T-helper 2 cell (primary cell): ENCODE measurements around the gene P2RY14.
"Not testable (repeated sequence)": the region's sequence is repeated elsewhere in the genome, so short reads cannot be mapped to it uniquely, and the experiment has no call there.

ENCODE experiments used
- DNase-seq, 5 experiments: peaks; one replicate each; pipeline versions ENCODE4 v3.0.0 to v3.0.0-alpha.2; 2012 to 2022

P2RY14 gene

DNA sequence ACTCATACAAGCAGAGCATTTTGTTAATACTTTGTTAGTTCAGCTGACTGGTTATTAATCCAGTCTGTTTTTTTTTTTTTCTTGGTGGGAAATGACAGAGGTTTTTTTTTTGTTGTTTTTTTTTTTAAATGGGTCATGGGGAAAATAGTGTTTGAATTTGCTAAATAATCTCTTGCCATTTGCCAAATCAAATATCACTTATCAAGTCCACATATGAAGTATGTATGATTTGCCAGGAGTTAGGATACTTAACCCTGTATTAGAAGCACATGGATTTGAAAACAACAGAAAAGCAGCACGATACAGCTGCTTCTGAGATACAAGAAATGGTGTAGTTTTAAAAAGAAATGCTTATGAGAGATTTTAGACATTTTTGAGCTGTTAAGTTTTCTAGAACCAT is 21.6 kb downstream of the P2RY14 start:
- no peak for DNase-seq

DNA sequence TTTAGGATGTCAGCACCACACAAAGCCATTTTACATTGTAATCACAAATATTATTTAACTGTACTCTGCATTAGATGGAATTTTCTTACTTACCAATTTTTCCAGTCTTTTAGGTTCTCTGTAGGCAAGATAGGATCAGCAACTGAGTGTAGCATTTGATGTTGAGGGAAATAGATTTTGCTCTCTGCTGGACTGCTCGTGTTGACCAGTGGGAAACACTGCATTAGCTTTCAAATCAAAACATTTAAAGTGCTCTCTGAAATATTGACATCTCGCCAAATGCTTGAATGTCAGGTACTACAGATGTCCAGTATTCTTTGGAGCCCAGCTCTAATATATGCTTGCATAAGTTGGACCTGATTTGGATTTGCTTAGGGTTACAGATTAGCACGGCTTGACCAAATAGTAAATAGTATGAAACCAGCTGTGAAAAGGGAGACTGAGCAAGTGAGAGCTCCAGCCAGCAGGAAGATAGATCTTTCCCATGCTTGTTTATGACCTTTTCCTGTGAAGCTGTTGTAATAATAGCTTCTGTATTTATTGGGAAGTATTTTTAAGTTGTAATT is 29.5 kb downstream of the P2RY14 start:
- DNase-seq = no peak

DNA sequence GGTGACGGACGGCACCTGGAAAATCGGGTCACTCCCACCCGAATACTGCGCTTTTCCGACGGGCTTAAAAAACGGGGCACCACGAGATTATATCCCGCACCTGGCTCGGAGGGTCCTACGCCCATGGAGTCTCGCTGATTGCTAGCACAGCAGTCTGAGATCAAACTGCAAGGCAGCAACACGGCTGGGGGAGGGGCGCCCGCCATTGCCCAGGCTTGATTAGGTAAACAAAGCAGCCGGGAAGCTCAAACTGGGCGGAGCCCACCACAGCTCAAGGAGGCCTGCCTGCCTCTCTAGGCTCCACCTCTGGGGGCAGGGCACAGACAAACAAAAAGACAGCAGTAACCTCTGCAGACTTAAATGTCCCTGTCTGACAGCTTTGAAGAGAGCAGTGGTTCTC is 36.3 kb downstream of the P2RY14 start:
- DNase-seq = not testable (repeated sequence)

DNA sequence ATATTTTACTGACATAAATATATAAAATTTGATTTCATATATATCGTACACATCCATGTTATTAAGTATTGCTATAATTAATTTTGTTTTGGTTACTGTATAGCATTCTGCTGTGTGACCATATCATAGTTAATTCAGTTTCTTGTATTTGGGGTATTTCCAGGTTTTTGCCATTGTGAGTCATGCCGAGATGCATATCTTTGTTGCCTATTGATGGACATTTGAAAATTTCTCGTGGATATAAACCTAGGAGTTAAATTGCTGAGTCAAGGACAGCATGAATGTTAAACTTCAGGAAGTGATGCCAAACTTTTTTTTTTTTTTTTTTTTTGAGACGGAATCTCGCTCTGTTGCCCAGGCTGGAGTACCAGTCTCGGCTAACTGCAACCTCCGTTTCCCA is 41.6 kb downstream of the P2RY14 start:
- no peak for DNase-seq

DNA sequence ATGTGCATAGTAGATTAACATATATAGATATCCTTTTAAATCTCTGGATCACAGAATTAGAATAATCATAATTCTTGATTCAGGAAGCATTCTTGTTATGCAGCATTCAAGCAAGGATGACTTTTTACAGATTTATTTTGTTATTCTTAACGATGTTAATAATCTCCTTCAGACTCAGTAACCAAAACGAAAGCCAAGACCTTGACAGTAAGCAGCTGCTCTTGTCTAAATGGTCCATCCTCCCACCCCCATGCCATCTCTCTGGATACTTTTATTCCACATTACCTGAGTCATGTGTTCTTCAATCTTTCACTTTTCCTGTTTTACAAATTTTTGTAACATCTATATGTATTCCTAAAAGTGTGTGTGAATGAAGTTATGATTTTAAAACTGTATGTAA is 42.0 kb downstream of the P2RY14 start:
- no peak for DNase-seq

DNA sequence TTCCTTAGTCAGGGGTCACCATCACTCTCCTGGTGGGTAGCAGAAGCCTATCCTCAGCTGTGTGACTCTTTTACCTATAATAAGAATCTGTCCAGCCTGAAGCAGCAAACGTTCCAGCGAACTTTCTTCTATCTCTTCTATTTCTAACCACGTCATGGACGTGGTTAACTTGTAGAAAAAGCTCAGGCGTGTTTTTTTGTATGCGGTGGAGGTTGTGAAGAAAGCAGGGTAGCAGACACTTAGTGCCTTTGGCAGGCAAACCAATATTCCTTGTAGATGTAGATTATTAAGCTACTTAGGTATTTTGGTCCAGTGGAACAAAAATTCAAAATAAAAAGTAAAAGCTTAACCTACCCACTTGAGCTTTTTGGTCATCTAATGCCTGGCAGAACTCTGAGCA is 43.5 kb downstream of the P2RY14 start:
- DNase-seq = peak in 1 of 5 experiments; percentile 12

DNA sequence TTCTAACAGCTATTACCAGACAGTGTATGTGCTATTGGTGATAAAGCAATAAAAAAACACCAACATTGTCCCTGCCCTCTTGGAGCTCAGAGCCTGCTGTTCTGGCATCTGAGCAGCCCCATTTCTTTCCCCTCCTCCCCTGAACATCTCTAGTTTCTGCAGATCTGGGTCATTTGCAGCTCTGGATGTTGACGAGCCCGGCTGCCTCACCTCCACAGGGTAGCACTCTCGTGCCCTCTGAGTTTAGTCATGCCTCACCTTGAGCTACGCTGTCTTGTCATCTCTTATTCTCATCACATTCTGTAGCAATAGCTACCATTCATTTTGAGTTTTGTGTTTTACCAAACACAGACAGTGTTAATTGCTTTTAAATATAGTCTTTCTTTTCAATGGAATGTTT is 45.4 kb downstream of the P2RY14 start:
- DNase-seq = no peak

DNA sequence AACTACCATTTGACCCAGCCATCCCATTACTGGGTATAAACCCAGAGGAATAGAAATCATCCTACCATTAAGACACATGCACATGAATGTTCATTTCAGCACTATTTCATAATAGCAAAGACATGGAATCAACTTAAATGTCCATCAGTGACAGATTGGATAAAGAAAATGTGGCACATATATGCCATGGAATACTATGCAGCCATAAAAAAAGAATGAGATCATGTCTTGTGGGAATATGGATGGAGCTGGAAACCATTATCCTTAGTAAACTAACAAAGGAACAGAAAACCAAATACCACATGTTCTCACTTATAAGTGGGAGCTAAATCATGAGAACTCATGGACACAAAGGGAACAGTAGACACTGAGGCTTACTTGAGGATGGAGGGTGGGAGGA is 45.9 kb downstream of the P2RY14 start:
- not testable (repeated sequence) for DNase-seq

DNA sequence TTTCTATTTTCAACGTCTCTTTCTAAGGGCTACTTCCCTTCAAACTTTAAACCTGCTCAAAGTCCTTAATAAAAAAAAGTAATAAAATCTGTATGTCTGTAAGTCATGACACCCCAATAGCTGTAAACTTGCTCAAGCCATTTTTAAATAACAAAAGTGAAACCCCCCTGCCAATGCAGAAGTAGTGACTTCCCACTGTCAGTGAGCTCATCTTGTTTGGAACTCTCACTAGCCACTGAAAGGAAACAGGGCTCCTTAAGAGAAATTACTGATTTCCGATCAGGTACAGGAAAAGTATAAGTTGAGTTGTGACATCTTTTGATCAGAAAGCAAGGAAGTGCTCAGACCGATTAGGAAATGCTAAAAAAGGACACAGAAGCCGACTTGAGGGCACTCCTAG is 47.7 kb downstream of the P2RY14 start:
- peak in 1 of 5 experiments; percentile 20 for DNase-seq

DNA sequence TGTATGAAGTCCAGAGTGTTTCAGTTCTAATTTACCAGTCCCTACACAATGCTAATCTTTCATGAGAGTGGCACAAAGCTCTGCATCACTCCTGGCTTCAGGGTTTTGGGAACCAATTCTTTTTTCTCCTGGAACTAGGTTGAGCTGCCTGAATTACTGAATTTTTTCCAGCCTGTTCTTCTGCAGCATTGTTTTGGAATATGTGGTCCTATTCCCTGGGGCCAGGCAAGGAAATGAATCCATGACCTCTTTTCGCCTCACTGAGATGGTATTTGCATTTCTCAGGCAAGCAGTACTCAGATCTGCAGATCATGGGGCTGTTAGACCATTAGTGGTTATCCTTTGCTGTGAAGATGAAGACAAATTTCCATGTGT is 49.7 kb downstream of the P2RY14 start:
- DNase-seq = no peak

DNA sequence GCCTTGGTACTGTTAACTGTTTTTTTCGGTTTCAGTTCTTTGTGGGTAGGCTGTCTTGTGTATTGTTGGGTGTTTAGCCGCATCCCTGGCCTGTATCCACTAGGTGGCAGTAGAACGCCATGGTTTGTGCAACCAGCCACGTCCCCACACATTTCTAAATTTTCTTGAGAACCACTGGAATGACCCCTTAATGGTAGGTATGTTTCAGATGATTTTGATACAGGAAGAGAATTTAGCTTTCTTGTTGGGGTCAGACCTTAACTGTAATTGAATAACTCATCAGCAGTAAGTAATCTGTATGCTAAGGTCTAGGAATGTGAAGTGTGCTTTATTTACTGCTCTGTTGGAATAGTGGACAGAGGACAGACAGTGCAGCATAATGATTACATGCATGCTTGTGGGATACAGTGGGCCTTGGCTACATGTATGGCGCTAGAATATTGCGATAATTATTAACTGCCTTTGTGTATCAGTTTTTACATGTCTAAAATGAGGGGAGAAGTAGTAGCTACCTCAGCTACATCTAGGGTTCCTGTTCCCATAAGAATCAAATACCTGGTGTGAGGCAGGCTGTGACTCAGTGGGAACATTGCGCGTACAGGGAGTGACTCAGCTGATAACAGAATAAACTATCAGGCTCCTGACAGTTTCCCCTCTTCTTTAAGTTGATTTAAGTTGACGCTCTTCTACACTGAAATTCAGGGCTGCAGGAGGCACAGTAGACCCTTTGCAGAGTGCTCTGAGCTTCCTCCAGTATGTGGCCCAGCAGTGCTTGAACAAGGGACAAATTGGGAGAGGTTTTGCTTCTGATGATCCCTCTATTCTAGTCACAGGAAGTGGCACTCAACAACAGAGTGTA is 50.3 kb downstream of the P2RY14 start:
- DNase-seq = peak; percentile 24 to 84 (median 66)

DNA sequence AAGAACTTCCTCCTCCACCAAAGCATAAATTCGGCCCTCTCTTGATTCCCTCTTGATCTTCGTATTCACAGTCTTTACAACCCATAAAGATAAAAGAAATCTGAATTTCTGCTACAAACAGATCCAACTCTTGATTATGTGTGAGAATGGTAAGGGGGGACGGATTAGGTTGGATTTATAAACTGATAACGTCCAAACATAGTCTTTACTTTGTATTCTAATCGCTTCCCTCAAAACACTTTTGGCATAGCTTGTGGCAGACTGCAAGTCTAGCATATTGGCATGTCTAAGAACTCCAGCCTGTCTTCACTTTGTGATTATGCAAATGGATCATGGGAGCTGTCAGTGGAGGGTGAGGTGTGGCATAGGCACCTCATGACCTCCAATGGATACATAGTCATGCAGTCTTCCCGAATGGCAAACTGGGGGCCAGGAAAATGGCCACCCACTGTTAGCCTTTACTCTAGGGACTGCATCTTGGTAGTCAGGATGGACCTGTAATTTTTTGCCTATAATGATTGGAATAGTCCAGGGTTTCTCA is 51.0 kb downstream of the P2RY14 start:
- peak in 1 of 5 experiments; percentile 19 for DNase-seq

DNA sequence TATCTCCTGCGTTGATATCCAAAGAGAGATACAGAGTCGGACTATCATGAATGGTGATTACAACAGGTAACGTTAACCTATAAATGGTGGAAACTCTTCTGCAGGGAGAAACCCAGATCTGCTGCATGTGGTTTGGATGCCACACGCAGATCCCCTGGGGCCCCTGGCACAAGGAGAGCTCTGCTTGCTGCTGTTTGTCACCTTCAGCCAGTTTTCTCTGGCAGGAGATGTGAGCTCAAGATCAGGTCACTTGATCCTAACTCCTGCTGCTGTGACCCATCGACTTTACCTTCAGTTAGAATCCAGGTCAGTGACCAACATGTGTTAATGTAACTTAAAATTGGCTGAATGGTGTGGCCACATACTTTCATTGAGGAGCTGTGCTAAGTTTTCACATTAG is 51.5 kb downstream of the P2RY14 start:
- DNase-seq = no peak

DNA sequence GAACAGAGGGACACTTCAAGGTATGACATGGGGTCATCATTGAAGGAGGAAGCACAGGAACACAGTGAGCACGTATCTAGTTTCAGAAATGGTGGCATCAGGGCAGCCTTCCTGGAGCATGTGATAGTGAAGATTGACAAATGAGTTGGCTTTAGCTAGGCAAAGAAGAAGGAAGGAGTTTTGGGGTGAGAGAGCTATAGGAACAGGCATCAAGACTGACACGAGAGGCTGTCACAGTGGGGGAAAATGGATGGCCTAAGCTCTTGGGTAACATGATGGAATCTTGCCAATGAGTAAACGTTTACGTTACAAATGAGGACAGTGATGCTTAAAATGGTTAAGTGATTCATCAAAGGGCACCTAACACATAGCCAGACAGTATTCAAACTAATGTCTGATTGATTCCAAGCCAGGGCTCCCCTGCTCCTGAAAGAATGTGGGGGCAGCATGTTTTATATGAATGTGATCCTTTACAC is 52.2 kb downstream of the P2RY14 start:
- DNase-seq = peak in 1 of 5 experiments; percentile 43

DNA sequence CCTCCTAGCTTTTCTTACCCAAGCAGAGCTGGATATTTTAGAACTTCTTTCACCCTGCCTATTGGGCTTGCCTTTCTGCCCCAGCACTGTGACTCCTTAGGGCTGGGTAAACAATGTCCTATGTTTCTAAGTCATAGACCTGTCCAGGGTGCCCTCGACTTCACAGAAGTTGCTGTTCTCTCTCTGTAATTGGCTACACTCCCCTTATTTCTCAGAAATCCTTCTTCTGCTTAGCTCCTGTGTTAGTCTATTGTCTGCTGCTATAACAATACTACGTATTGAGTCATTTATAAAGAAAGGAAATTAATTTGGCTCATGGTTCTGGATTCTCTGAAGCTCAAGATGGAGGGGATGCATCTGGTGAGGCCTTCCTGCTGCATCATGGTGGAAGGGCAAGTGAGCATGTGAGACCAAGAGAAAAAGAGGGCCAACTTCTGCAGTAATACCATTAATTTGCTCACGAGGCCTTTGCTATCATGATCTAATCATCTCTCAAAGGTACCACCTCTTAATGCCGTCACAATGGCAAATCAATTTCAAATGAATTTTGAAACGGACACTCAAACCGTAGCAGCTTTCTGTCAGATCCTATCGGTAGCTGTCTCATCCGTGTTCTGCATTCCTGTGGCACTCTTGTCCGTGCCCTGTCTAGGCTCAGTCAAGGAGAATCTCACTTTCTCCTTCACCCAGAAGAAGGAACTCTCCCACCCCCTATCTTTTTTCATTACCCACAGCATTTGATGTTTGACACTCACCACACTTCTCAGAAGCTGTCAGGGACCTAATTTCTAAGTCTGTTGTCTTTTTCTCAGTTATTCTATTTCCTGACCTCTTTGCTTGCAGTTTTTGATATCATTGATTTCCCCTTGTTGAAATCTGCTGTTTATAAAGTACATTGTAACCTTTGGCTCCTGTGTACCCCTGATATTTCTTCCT is 53.0 kb downstream of the P2RY14 start:
- DNase-seq = peak in 1 of 5 experiments; percentile 56

DNA sequence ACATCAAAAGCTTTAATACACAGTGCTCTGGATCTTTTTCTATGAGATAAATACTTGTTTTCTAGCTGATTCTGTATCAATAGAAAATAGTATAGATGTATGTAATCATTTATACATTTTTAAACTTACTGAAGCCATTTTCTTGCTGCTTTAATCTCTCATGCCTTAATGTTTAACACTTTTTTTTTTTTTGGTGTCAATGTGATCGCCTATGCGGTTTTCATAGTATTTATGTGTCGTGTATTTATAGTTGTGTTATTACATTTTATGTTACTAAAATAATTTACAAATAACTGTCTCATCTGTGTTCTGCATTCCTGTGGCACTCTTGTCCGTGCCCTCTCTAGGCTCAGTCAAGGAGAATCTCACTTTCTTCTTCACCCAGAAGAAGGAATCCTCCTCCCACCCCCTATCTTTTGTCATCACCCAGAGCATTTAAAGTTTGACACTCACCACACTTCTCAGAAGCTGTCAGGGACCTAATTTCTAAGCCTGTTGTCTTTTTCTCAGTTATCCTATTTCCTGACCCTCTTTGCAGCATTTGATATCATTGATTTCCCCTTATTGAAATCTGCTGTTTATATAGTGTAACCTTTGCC is 54.0 kb downstream of the P2RY14 start:
- peak in 1 of 5 experiments; percentile 33 for DNase-seq

DNA sequence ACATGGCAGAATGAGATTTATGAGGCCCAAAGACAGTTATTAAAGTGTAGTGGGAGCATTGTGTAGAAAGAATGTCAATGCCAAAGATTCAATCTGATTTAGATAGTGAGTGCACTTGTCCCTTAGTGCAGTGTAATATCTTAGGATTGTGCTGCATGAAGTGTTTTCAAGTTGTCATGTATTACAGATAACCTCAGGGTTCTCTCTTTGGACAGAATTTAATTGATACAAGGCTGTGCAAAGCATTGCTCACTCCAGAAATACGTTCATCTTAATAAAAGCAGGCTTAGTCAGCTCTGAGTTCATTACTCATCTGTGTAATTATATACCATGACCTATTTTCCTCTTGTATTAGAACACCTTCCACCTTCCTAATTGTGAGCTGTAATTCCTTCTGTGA is 59.3 kb downstream of the P2RY14 start:
- DNase-seq = no peak

DNA sequence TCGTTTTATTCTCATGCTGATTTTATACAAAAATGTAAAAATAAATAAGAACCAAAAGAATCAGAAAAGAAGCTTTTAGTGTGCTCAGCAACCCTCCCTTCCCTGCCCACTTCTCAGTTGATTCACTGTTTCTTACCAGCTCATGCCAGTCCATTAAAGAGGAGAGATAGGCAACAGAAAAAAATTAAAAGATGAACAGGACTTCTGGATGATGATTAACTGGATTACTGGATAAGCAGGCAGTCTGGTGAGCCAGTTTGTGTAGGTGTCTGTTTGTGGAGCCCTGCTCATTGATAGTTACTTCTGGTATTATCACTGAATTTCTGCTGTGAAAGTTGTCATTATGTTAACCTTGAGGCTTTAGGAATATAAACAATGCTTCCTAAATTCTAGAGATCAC is 60.2 kb downstream of the P2RY14 start:
- DNase-seq = no peak

DNA sequence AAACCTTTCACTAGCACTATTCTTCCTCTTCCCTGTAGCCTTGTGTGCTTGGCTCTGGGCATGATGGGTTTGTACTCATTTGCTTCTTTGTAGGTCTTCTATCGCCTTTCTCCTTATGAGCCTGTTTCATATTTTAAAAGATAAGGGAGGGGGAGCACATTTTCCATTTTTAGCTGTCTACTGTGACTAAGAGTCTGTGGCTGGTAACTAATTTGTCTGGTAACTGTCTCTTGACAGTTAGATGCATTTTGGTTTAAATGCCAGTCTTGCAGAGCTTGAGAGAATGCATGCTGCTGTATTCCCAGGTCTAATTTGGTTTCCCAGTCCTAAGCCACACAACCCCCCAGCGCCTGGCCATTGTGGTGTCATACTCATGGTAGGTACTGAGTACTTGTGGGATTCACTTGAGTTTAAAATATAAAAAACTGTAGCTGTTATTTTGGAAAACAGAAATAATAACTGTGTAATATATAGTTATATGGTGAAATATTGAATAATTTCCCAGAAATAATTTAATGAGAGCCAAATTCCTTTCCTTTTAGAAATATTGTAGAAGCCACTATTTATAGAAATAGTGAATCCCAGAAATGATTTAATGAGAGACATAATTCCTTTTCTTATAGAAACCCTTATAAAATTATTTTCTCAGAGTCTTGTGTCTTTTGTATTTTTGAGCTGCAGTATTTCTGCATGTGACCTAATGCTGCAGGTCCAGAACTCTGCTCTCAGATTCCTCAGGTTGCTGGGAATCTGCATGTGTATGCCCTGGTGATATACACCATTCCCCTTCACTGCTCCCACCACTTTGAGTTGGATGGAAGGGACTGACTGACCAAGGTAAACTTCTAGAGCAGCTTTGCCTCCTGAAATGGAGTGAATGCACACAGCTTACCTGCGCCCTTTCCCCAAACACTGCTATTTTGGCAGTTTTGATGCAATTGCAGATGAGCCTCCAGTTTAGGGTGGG is 61.4 kb downstream of the P2RY14 start:
- no peak for DNase-seq

DNA sequence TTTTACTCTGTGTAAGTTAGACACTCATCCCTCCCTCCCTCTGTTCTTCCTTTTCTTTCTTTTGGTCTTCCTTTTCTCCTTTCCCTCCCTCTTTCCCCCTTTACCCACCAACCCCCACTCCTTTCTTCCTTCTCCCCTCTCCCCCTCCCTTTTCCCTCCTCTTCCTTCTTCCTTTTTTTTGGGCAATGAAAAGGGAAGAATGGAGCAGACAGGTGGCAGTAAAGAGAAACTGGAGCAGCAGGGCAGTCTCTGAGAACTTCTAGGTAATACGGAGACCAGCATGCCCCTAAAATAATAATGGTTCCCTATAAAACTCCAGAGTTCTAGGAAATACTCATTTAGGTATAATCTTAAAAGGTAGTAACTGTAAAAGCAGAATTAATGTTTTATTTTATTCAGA is 63.9 kb downstream of the P2RY14 start:
- no peak for DNase-seq

DNA sequence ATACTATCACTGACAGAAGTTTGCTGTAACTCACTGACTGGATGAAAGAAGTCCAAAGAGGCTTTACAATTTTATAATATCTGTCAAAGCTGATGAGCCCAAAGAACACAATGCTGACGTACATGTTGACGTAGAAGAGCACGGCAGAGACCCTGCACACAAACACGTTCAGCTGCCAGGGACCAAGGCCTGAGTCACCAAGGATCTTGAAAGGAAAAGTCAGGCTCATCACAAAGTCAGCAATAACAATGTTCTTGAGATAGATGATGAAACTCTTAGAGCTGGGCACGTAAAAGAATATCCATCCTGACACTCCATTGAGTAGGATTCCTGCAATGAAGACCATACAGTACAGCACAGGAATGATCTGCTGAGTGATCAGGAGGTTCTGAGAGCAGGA is 64.5 kb downstream of the P2RY14 start:
- no peak for DNase-seq
